ENCODE results near the gene POLL.
A peak's percentile ranks its signal among the peaks of the same experiment; 100 is the strongest.
"Not testable (repeated sequence)": the region's sequence is repeated elsewhere in the genome, so short reads cannot be mapped to it uniquely, and the experiment has no call there.

POLL gene

GRCh38 chr10:101601541-101601940 lies 13.5 kb upstream of the POLL start:
- Histone ChIP-seq H3K27ac (no peak overlapping the region), H4K20me1 (peaks cover 0 to 10% (median 0%) of the 10 kb centered on the region in 11 experiments; a peak in 1 of 22 replicates), H3K9ac (no peak overlapping the region), H3K4me1 (no peaks in the 10 kb centered on the region), H3K4me3 (no peak overlapping the region), H3K36me3 (peaks cover 5 to 27% (median 19%) of the 10 kb centered on the region in 11 experiments; a peak in 18 of 22 replicates), H3K9me3 (replicated peaks in 1 of 11) (no peaks in the 10 kb centered on the region), H3K4me2 (no peak overlapping the region), H3K27me3 (no peaks in the 10 kb centered on the region)
- no peak for TF ChIP-seq Cebpa-rat (IDR thresholded peaks at IDR 0.05)

GRCh38 chr10:101597091-101597900 lies 9.2 kb upstream of the POLL start:
- H3K4me2 ChIP-seq: no peak overlapping the region
- no peak for TF ChIP-seq Cebpa-rat (IDR thresholded peaks at IDR 0.05)
- peaks cover 0 to 6% (median 0%) of the 10 kb centered on the region in 11 experiments; a peak in 1 of 22 replicates for H4K20me1 ChIP-seq
- no peaks in the 10 kb centered on the region for H3K9me3 ChIP-seq (replicated peaks in 1 of 11)
- H3K9ac ChIP-seq: no peak overlapping the region
- no peak overlapping the region for H3K27ac ChIP-seq
- H3K27me3 ChIP-seq: no peaks in the 10 kb centered on the region
- no peaks in the 10 kb centered on the region; a peak in 1 of 22 replicates for H3K36me3 ChIP-seq
- peaks cover 0 to 22% (median 10%) of the 10 kb centered on the region in 10 experiments; a peak in 11 of 20 replicates for H3K4me1 ChIP-seq
- no peak overlapping the region for H3K4me3 ChIP-seq

GRCh38 chr10:101595591-101596433 lies 7.8 kb upstream of the POLL start:
- Histone ChIP-seq H3K27ac (no peak overlapping the region), H3K27me3 (no peaks in the 10 kb centered on the region), H3K4me1 (peaks cover 0 to 25% (median 10%) of the 10 kb centered on the region in 10 experiments; a peak in 11 of 20 replicates), H4K20me1 (peaks cover 0 to 6% (median 0%) of the 10 kb centered on the region in 11 experiments; a peak in 1 of 22 replicates), H3K9me3 (replicated peaks in 1 of 11) (no peaks in the 10 kb centered on the region), H3K36me3 (no peaks in the 10 kb centered on the region; a peak in 1 of 22 replicates), H3K4me2 (no peak overlapping the region), H3K4me3 (no peak overlapping the region), H3K9ac (no peak overlapping the region)
- TF ChIP-seq Cebpa-rat (IDR thresholded peaks at IDR 0.05): no peak

- H3K9ac ChIP-seq; H3K4me3 ChIP-seq; H3K36me3 ChIP-seq; H3K27ac ChIP-seq; H3K9me3 ChIP-seq (replicated peaks in 1 of 11); H4K20me1 ChIP-seq: not testable (repeated sequence)
- H3K27me3 ChIP-seq: peaks cover 8 to 17% (median 14%) of the 10 kb centered on the region in 11 experiments
- peak overlapping the region in 7 of 11 experiments; percentile 30 to 84 (median 82); a peak in 13 of 22 replicates for H3K4me2 ChIP-seq
- peaks cover 7 to 32% (median 19%) of the 10 kb centered on the region in 10 experiments; a peak in 17 of 20 replicates for H3K4me1 ChIP-seq
Observed at GRCh38 chr10:101593331-101593730, 5.3 kb upstream of the POLL start.

- peaks cover 0 to 6% (median 0%) of the 10 kb centered on the region in 11 experiments; a peak in 1 of 22 replicates for H4K20me1 ChIP-seq
- no peak overlapping the region for H3K27ac ChIP-seq
- H3K4me1 ChIP-seq: peaks cover 19 to 39% (median 26%) of the 10 kb centered on the region in 10 experiments; a peak in 18 of 20 replicates
- H3K36me3 ChIP-seq: peaks cover 0 to 13% (median 0%) of the 10 kb centered on the region in 11 experiments; a peak in 5 of 22 replicates
- peak overlapping the region; percentile 57 to 79 (median 69); a peak in 19 of 20 replicates for H3K4me3 ChIP-seq
- TF ChIP-seq Cebpa-rat (IDR thresholded peaks at IDR 0.05): no peak
- peak overlapping the region in 2 of 11 experiments; percentile 65 to 68; a peak in 2 of 22 replicates for H3K9ac ChIP-seq
- peaks cover 0 to 11% (median 0%) of the 10 kb centered on the region in 11 experiments; a peak in 5 of 22 replicates for H3K9me3 ChIP-seq (replicated peaks in 1 of 11)
- peak overlapping the region; percentile 70 to 89 (median 81) for H3K4me2 ChIP-seq
- peaks cover 17 to 35% (median 27%) of the 10 kb centered on the region in 11 experiments for H3K27me3 ChIP-seq
Observed at GRCh38 chr10:101588879-101589278, 822 bp upstream of the POLL start.

- Histone ChIP-seq H3K4me2 (no peak overlapping the region), H3K9me3 (replicated peaks in 1 of 11) (peaks cover 0 to 11% (median 0%) of the 10 kb centered on the region in 11 experiments; a peak in 5 of 22 replicates), H3K4me1 (peaks cover 10 to 22% (median 19%) of the 10 kb centered on the region in 10 experiments; a peak in 18 of 20 replicates), H3K4me3 (no peak overlapping the region), H4K20me1 (peaks cover 0 to 6% (median 0%) of the 10 kb centered on the region in 11 experiments; a peak in 1 of 22 replicates), H3K9ac (no peak overlapping the region), H3K36me3 (peaks cover 0 to 42% (median 8%) of the 10 kb centered on the region in 11 experiments; a peak in 7 of 22 replicates), H3K27ac (no peak overlapping the region), H3K27me3 (peaks cover 17 to 35% (median 27%) of the 10 kb centered on the region in 11 experiments)
- TF ChIP-seq Cebpa-rat (IDR thresholded peaks at IDR 0.05): no peak
Observed at GRCh38 chr10:101585841-101586240, 2.2 kb downstream of the POLL start.

GRCh38 chr10:101580486-101581399 lies 7.3 kb downstream of the POLL start:
- peak overlapping the region in 1 of 11 experiments; percentile 18; a peak in 1 of 22 replicates for H3K9ac ChIP-seq
- no peak overlapping the region for H3K4me2 ChIP-seq
- H3K27me3 ChIP-seq: no peaks in the 10 kb centered on the region
- TF ChIP-seq Cebpa-rat (IDR thresholded peaks at IDR 0.05): no peak
- no peak overlapping the region for H3K4me3 ChIP-seq
- H3K9me3 ChIP-seq (replicated peaks in 1 of 11): no peaks in the 10 kb centered on the region
- H3K36me3 ChIP-seq: peaks cover 0 to 69% (median 8%) of the 10 kb centered on the region in 11 experiments; a peak in 8 of 22 replicates
- peaks cover 0 to 17% (median 0%) of the 10 kb centered on the region in 11 experiments; a peak in 2 of 22 replicates for H4K20me1 ChIP-seq
- no peaks in the 10 kb centered on the region; a peak in 1 of 20 replicates for H3K4me1 ChIP-seq
- H3K27ac ChIP-seq: no peak overlapping the region

- Histone ChIP-seq H4K20me1 (peaks cover 0 to 17% (median 0%) of the 10 kb centered on the region in 11 experiments; a peak in 3 of 22 replicates), H3K36me3 (peaks cover 0 to 60% (median 8%) of the 10 kb centered on the region in 11 experiments; a peak in 8 of 22 replicates), H3K9me3 (replicated peaks in 1 of 11) (no peaks in the 10 kb centered on the region), H3K9ac (no peak overlapping the region; a peak in 1 of 22 replicates), H3K27me3 (no peaks in the 10 kb centered on the region), H3K27ac (no peak overlapping the region), H3K4me1 (no peaks in the 10 kb centered on the region; a peak in 1 of 20 replicates), H3K4me3 (no peak overlapping the region), H3K4me2 (no peak overlapping the region)
- no peak for TF ChIP-seq Cebpa-rat (IDR thresholded peaks at IDR 0.05)
Observed at GRCh38 chr10:101579516-101579870, 8.6 kb downstream of the POLL start.
